Subcutaneous abdominal adipose tissue (tissue), 5 donors: Measurements from ENCODE around the gene PLTP.
A peak's percentile ranks its signal among the peaks of the same experiment; 100 is the strongest.

Experiments
- H3K27ac ChIP-seq: one replicate; pipeline ENCODE4 v1.7.0; 2013; ENCODE audit warnings: low read depth, mild to moderate bottlenecking, inconsistent platforms, low read length, moderate library complexity
- H3K27me3 ChIP-seq, 5 donors: one replicate each; pipeline ENCODE4 v1.7.0; 2013; ENCODE audit warnings: low read length in 5 of 5, inconsistent platforms in 1 of 5; ENCODE audit not compliant: control insufficient read depth in 5 of 5, insufficient read depth in 4 of 5
- H3K36me3 ChIP-seq, 5 donors: one replicate each; pipeline ENCODE4 v1.7.0; 2013; ENCODE audit warnings: low read length in 5 of 5; ENCODE audit not compliant: control insufficient read depth in 5 of 5, insufficient read depth in 5 of 5
- H3K4me1 ChIP-seq, 5 donors: one replicate each; pipeline ENCODE4 v1.7.0; 2013; ENCODE audit warnings: low read length in 5 of 5, mild to moderate bottlenecking in 3 of 5, moderate library complexity in 1 of 5; ENCODE audit not compliant: control insufficient read depth in 5 of 5, insufficient read depth in 5 of 5
- H3K4me3 ChIP-seq, 5 donors: one replicate each; pipeline ENCODE4 v1.7.0; 2013; ENCODE audit warnings: low read length in 5 of 5, low read depth in 1 of 5
- H3K9ac ChIP-seq, 5 donors: one replicate each; pipeline ENCODE4 v1.7.0; 2013; ENCODE audit warnings: low read length in 5 of 5, mild to moderate bottlenecking in 4 of 5, moderate library complexity in 3 of 5
- H3K9me3 ChIP-seq, 5 donors: one replicate each; pipeline ENCODE4 v1.7.0; 2013; ENCODE audit warnings: low read length in 5 of 5; ENCODE audit not compliant: control insufficient read depth in 5 of 5
- donor health status: healthy.
- donor health status: healthy.
- donor health status: healthy.
- donor health status: healthy.
- donor health status: healthy.

Gene PLTP

GRCh38 chr20:45860560-45861220, 51.3 kb downstream of the PLTP start:
- no peak overlapping the region for H3K4me3 ChIP-seq
- H3K4me1 ChIP-seq, result peaks cover 0 to 26% (median 23%) of the 10 kb centered on the region in 5 donors
- H3K36me3 ChIP-seq, result peaks cover 0 to 3% (median 0%) of the 10 kb centered on the region in 5 donors
- H3K9ac ChIP-seq, result no peak overlapping the region
- H3K27ac ChIP-seq, result no peak overlapping the region
- no peaks in the 10 kb centered on the region for H3K27me3 ChIP-seq
- no peaks in the 10 kb centered on the region for H3K9me3 ChIP-seq

- Histone ChIP-seq H3K36me3 (peaks cover 0 to 5% (median under 1%) of the 10 kb centered on the region in 5 donors), H3K27ac (no peak overlapping the region), H3K4me3 (no peak overlapping the region), H3K9me3 (no peaks in the 10 kb centered on the region), H3K4me1 (peaks cover 0 to 32% (median 29%) of the 10 kb centered on the region in 5 donors), H3K27me3 (no peaks in the 10 kb centered on the region), H3K9ac (no peak overlapping the region)
Measured at GRCh38 chr20:45859916-45860315, 52.0 kb downstream of the PLTP start.

GRCh38 chr20:45857882-45858216, 54.1 kb downstream of the PLTP start:
- Histone ChIP-seq H3K27me3 (no peaks in the 10 kb centered on the region), H3K9me3 (no peaks in the 10 kb centered on the region), H3K27ac (peak overlapping the region; percentile 83), H3K4me1 (peaks cover 0 to 38% (median 32%) of the 10 kb centered on the region in 5 donors), H3K36me3 (peaks cover 2 to 20% (median 9%) of the 10 kb centered on the region in 5 donors), H3K9ac (peak overlapping the region; percentile 63 to 91 (median 82)), H3K4me3 (peak overlapping the region; percentile 89 to 99 (median 97))

GRCh38 chr20:45857114-45857881, 54.7 kb downstream of the PLTP start, which contains the start of the genes ACOT8 and ZSWIM3:
Gene ACOT8, minus strand, starts transcription at chr20:45857392. Its CDS starts 77 bp downstream, at chr20:45857315.
Gene ZSWIM3, plus strand, starts transcription at chr20:45857614. Its CDS starts 212 bp downstream, at chr20:45857826.
- Histone ChIP-seq H3K9me3 (no peaks in the 10 kb centered on the region), H3K9ac (peak within 1 kb of the TSS; percentile 68 to 93 (median 87)), H3K27ac (peak within 1 kb of the TSS; percentile 83), H3K27me3 (no peaks in the 10 kb centered on the region), H3K4me3 (peak within 1 kb of the TSS; percentile 89 to 99 (median 97)), H3K4me1 (peaks cover 0 to 38% (median 32%) of the 10 kb centered on the region in 5 donors), H3K36me3 (peaks cover 4 to 22% (median 9%) of the 10 kb centered on the region in 5 donors)

GRCh38 chr20:45853484-45853883, 58.5 kb downstream of the PLTP start:
- Histone ChIP-seq H3K9ac (no peak overlapping the region), H3K27me3 (no peaks in the 10 kb centered on the region), H3K4me3 (no peak overlapping the region), H3K27ac (no peak overlapping the region), H3K36me3 (peaks cover 5 to 41% (median 18%) of the 10 kb centered on the region in 5 donors), H3K9me3 (no peaks in the 10 kb centered on the region), H3K4me1 (peaks cover 0 to 37% (median 31%) of the 10 kb centered on the region in 5 donors)

- Histone ChIP-seq H3K9ac (no peak overlapping the region), H3K4me3 (no peak overlapping the region), H3K36me3 (peaks cover 5 to 47% (median 25%) of the 10 kb centered on the region in 5 donors), H3K4me1 (peaks cover 0 to 26% (median 22%) of the 10 kb centered on the region in 5 donors), H3K27ac (no peak overlapping the region), H3K9me3 (no peaks in the 10 kb centered on the region), H3K27me3 (no peaks in the 10 kb centered on the region)
Measured at GRCh38 chr20:45852326-45852725, 59.6 kb downstream of the PLTP start.

GRCh38 chr20:45851501-45851900, 60.5 kb downstream of the PLTP start:
- Histone ChIP-seq H3K4me3 (no peak overlapping the region), H3K36me3 (peaks cover 5 to 54% (median 30%) of the 10 kb centered on the region in 5 donors), H3K4me1 (peaks cover 0 to 20% (median 17%) of the 10 kb centered on the region in 5 donors), H3K9me3 (no peaks in the 10 kb centered on the region), H3K27me3 (no peaks in the 10 kb centered on the region), H3K27ac (no peak overlapping the region), H3K9ac (no peak overlapping the region)

- no peaks in the 10 kb centered on the region for H3K9me3 ChIP-seq
- H3K36me3 ChIP-seq, result peaks cover 5 to 58% (median 36%) of the 10 kb centered on the region in 5 donors
- no peak overlapping the region for H3K4me3 ChIP-seq
- H3K27ac ChIP-seq, result no peak overlapping the region
- H3K27me3 ChIP-seq, result no peaks in the 10 kb centered on the region
- H3K9ac ChIP-seq, result no peak overlapping the region
- H3K4me1 ChIP-seq, result peaks cover 0 to 14% (median 12%) of the 10 kb centered on the region in 5 donors
Measured at GRCh38 chr20:45850926-45851325, 61.0 kb downstream of the PLTP start.

- Histone ChIP-seq H3K9ac (no peak overlapping the region), H3K4me1 (peaks cover 0 to 11% (median 10%) of the 10 kb centered on the region in 5 donors), H3K36me3 (peaks cover 5 to 63% (median 43%) of the 10 kb centered on the region in 5 donors), H3K27me3 (no peaks in the 10 kb centered on the region), H3K27ac (no peak overlapping the region), H3K4me3 (no peak overlapping the region), H3K9me3 (no peaks in the 10 kb centered on the region)
Measured at GRCh38 chr20:45850238-45850637, 61.7 kb downstream of the PLTP start.
